ENCODE data around the gene DNM2.
"Not testable (repeated sequence)": the region's sequence is repeated elsewhere in the genome, so short reads cannot be mapped to it uniquely, and the experiment has no call there.

The DNM2 gene

DNA sequence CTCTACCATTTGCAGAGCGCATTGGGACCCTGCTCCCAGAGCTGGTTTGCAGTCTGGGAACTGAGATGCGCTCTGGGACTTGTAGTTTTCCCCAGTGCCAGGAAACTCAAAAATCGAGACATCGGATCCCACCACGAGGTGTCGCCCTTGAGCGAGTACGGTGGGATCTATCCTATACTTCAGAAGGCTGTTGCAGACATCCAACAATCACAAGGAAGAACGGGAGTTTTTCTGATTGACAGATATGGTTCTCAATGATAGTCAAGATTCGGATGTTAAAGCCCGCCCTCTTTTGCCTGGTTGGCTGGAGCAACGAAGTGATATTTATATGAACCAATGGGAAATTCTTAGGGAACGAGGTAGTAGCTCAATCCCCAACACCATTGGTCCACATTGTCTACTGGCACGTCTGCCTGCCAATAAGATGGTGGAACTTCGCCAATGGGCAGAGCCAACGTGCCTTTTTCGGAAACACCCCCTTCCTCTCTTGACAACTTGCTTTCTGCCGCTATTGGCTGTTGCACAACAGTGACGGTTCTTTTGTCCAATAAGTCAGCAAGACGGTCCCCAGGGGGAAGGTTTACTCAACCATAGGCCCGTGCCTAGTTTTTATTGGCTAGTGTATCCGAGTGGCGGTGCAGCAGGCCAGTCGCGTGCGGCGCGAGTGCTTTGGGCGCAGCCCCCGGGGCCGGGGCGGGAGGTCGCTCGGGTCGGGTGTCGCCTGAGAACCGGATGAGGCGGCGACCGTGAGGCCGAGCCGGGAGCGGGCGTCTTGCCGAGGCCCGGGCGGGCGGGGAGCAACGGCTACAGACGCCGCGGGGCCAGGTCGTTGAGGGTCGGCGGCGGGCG is at the start of gene DNM2:
Gene DNM2 (plus strand): TSS at position 724 of the 849 bp plus-strand sequence. CDS start 164 bp downstream, outside the sequence.
- H3K4me3 ChIP-seq: peak within 1 kb of the TSS; percentile 95
- H3K9ac ChIP-seq (ENCODE audit: insufficient read length): peak within 1 kb of the TSS; percentile 91
- H3K27ac ChIP-seq: peak within 1 kb of the TSS; percentile 42; the same call in 1 of the 2 replicates
- H3K9me3 ChIP-seq (ENCODE audit: low read depth, low read length): no peaks in the 10 kb centered on the region
- TF ChIP-seq EZH2 (IDR thresholded peaks at IDR 0.05) (no peak), POLR2AphosphoS5 (IDR thresholded peaks at IDR 0.05; ENCODE audit: borderline replicate concordance, low read depth, low read length) (peak; percentile 41; the same call in 1 of the 2 replicates), FOXP2 (optimal IDR thresholded peaks at IDR 0.05; ENCODE audit: control extremely low read depth, extremely low read length, insufficient read depth) (no peak)
- DNase-seq (ENCODE audit: low read depth, low spot score): peak; percentile 100
- H3K36me3 ChIP-seq (ENCODE audit: insufficient read depth, low read length): no peaks in the 10 kb centered on the region; the same call in 1 of the 2 replicates

GRCh38 chr19:10669246-10669645 is 48.6 kb upstream of the DNM2 start:
- Histone ChIP-seq H3K9ac (ENCODE audit: insufficient read length) (no peak overlapping the region), H3K27ac (peak overlapping the region; percentile 30; the same call in 1 of the 2 replicates), H3K4me3 (no peak overlapping the region), H3K36me3 (ENCODE audit: insufficient read depth, low read length) (peaks cover 72% of the 10 kb centered on the region), H3K9me3 (ENCODE audit: low read depth, low read length) (no peaks in the 10 kb centered on the region)
- no peak for DNase-seq (ENCODE audit: low read depth, low spot score)
- TF ChIP-seq EZH2 (IDR thresholded peaks at IDR 0.05): no peak
- TF ChIP-seq FOXP2 (optimal IDR thresholded peaks at IDR 0.05; ENCODE audit: control extremely low read depth, extremely low read length, insufficient read depth): no peak
- TF ChIP-seq POLR2AphosphoS5 (IDR thresholded peaks at IDR 0.05; ENCODE audit: borderline replicate concordance, low read depth, low read length): no peak

DNA sequence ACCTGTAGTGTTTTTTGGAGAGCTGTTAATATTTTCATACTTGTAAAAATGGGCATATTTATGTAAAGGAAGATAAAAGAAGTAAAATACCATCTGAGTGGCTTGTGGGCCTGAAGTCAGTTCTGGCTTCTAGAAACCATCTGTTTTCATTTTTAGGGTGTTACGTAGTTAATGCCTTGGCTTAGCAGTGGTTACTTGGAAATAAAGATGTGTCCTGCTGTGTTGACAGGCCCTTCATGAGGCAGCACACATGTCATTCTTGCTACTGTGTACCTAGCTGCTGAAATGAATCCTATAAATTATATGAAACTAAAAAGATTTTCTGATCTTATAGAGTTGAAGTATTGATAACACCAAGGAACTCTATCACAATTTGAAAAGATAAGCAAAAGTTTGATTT is 47.7 kb upstream of the DNM2 start:
- peaks cover 80% of the 10 kb centered on the region for H3K36me3 ChIP-seq (ENCODE audit: insufficient read depth, low read length)

DNA sequence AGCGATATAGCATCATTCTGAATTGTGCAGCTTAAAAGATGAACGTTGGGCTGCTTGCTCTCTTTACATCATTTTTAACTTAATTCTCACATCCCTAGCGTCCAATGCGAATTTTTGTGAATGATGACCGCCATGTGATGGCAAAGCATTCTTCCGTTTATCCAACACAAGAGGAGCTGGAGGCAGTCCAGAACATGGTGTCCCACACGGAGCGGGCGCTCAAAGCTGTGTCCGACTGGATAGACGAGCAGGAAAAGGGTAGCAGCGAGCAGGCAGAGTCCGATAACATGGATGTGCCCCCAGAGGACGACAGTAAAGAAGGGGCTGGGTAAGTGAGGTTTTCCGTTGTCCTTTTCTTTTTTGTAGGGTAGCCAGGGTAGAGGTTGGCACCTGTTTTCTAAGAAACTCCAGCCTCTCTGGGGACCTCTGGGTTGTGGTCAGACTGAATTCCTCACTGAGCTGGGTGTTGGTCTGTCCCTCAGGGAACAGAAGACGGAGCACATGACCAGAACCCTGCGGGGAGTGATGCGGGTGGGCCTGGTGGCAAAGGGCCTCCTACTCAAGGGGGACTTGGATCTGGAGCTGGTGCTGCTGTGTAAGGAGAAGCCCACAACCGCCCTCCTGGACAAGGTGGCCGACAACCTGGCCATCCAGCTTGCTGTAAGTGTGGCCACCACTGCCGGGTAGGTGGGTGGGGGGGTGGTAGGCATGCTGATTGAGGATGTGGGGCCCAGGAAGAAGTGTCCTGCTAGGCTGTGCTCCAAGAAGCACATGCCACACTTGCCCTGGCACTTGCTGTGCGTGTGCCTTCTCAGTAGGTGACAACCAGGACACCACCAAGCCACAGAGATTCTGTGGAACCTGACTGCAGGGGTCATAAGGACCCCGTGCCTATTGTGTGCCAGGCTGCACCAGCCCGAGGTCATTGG is 46.7 kb upstream of the DNM2 start:
- H3K36me3 ChIP-seq (ENCODE audit: insufficient read depth, low read length): peaks cover 84% of the 10 kb centered on the region
- no peak overlapping the region for H3K9ac ChIP-seq (ENCODE audit: insufficient read length)
- TF ChIP-seq FOXP2 (optimal IDR thresholded peaks at IDR 0.05; ENCODE audit: control extremely low read depth, extremely low read length, insufficient read depth): no peak
- TF ChIP-seq POLR2AphosphoS5 (IDR thresholded peaks at IDR 0.05; ENCODE audit: borderline replicate concordance, low read depth, low read length): no peak
- no peak for TF ChIP-seq EZH2 (IDR thresholded peaks at IDR 0.05)

More for the DNA sequence above, 47.7 kb upstream of the DNM2 start:
- no peaks in the 10 kb centered on the region for H3K9me3 ChIP-seq (ENCODE audit: low read depth, low read length)
- TF ChIP-seq FOXP2 (optimal IDR thresholded peaks at IDR 0.05; ENCODE audit: control extremely low read depth, extremely low read length, insufficient read depth) (no peak), POLR2AphosphoS5 (IDR thresholded peaks at IDR 0.05; ENCODE audit: borderline replicate concordance, low read depth, low read length) (no peak)
- H3K27ac ChIP-seq: 0 out of 2 replicates have a peak overlapping the region, but pooled peaks have one; percentile 30
- no peak for DNase-seq (ENCODE audit: low read depth, low spot score)
- no peak overlapping the region for H3K4me3 ChIP-seq
- H3K9ac ChIP-seq (ENCODE audit: insufficient read length): no peak overlapping the region

GRCh38 chr19:10671922-10672321 is 46.0 kb upstream of the DNM2 start:
- not testable (repeated sequence) for H3K4me3 ChIP-seq; H3K9ac ChIP-seq (ENCODE audit: insufficient read length); H3K9me3 ChIP-seq (ENCODE audit: low read depth, low read length); DNase-seq (ENCODE audit: low read depth, low spot score); H3K27ac ChIP-seq
- peaks cover 81% of the 10 kb centered on the region for H3K36me3 ChIP-seq (ENCODE audit: insufficient read depth, low read length)

More for the DNA sequence above, 46.7 kb upstream of the DNM2 start:
- H3K4me3 ChIP-seq: no peak overlapping the region
- DNase-seq (ENCODE audit: low read depth, low spot score): no peak
- H3K27ac ChIP-seq: no peak overlapping the region
- H3K9me3 ChIP-seq (ENCODE audit: low read depth, low read length): no peaks in the 10 kb centered on the region

DNA sequence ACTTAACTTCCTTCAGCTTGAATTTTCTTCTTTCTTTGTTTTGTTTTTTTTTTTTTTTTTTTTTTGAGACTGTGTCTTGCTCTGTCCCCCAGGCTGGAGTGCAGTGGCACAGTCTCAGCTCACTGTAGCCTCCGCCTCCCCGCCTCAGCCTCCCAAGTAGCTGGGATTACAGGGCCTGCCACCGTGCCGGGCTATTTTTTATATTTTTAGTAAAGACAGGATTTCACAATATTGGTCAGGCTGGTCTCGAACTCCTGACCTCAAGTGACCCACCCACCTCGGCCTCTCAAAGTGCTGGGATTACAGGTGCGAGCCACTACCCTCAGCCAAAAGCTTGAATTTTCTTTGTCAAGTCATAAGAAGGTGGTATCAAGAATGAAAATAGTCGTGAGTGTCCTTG is 42.7 kb upstream of the DNM2 start:
- peaks cover 92% of the 10 kb centered on the region for H3K36me3 ChIP-seq (ENCODE audit: insufficient read depth, low read length)
- not testable (repeated sequence) for H3K9ac ChIP-seq (ENCODE audit: insufficient read length); DNase-seq (ENCODE audit: low read depth, low spot score); H3K27ac ChIP-seq; H3K4me3 ChIP-seq; H3K9me3 ChIP-seq (ENCODE audit: low read depth, low read length)

DNA sequence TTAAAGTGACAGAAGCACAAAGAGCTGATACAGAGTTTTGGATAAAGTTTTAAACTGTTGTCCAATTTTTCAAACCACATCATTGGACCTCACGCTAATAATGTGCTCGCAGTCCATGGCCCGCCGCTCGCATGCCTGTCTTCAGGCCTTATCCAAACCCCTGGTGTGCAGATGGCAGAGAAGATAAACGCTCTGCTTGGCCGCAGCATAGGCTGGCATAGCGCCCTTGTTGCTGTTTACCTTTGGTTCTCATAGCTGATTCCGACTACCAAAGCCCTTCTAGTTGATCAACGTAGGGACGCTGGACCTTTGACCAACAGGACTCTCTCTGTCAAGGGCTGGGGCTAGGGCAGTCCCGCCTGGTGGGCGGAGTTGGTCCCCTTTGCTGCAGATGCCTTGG is 40.1 kb upstream of the DNM2 start:
- TF ChIP-seq FOXP2 (optimal IDR thresholded peaks at IDR 0.05; ENCODE audit: control extremely low read depth, extremely low read length, insufficient read depth): no peak
- no peak for TF ChIP-seq POLR2AphosphoS5 (IDR thresholded peaks at IDR 0.05; ENCODE audit: borderline replicate concordance, low read depth, low read length)
- TF ChIP-seq EZH2 (IDR thresholded peaks at IDR 0.05): no peak
- DNase-seq (ENCODE audit: low read depth, low spot score): no peak
- no peak overlapping the region for H3K27ac ChIP-seq

GRCh38 chr19:10678813-10679212 is 39.1 kb upstream of the DNM2 start:
- no peak overlapping the region for H3K4me3 ChIP-seq
- peaks cover 93% of the 10 kb centered on the region for H3K36me3 ChIP-seq (ENCODE audit: insufficient read depth, low read length)
- no peak for DNase-seq (ENCODE audit: low read depth, low spot score)

More for the DNA sequence above, 40.1 kb upstream of the DNM2 start:
- no peak overlapping the region for H3K4me3 ChIP-seq
- H3K9me3 ChIP-seq (ENCODE audit: low read depth, low read length): no peaks in the 10 kb centered on the region
- peaks cover 93% of the 10 kb centered on the region for H3K36me3 ChIP-seq (ENCODE audit: insufficient read depth, low read length)
- no peak overlapping the region for H3K9ac ChIP-seq (ENCODE audit: insufficient read length)

More at GRCh38 chr19:10678813-10679212, 39.1 kb upstream of the DNM2 start:
- Histone ChIP-seq H3K27ac (no peak overlapping the region), H3K9me3 (ENCODE audit: low read depth, low read length) (no peaks in the 10 kb centered on the region), H3K9ac (ENCODE audit: insufficient read length) (no peak overlapping the region)
- TF ChIP-seq FOXP2 (optimal IDR thresholded peaks at IDR 0.05; ENCODE audit: control extremely low read depth, extremely low read length, insufficient read depth) (no peak), EZH2 (IDR thresholded peaks at IDR 0.05) (no peak), POLR2AphosphoS5 (IDR thresholded peaks at IDR 0.05; ENCODE audit: borderline replicate concordance, low read depth, low read length) (no peak)
